Measurements from ENCODE around the gene FGF22. TPM values are rescaled to one million over a fixed set of nuclear protein-coding genes. Genes with fewer than 3 reads are reported as not detected.

Gene FGF22
- total and polyA plus RNA-seq, 2 experiments from 2014 or later, result 0.70 TPM; not detected in 1

DNA sequence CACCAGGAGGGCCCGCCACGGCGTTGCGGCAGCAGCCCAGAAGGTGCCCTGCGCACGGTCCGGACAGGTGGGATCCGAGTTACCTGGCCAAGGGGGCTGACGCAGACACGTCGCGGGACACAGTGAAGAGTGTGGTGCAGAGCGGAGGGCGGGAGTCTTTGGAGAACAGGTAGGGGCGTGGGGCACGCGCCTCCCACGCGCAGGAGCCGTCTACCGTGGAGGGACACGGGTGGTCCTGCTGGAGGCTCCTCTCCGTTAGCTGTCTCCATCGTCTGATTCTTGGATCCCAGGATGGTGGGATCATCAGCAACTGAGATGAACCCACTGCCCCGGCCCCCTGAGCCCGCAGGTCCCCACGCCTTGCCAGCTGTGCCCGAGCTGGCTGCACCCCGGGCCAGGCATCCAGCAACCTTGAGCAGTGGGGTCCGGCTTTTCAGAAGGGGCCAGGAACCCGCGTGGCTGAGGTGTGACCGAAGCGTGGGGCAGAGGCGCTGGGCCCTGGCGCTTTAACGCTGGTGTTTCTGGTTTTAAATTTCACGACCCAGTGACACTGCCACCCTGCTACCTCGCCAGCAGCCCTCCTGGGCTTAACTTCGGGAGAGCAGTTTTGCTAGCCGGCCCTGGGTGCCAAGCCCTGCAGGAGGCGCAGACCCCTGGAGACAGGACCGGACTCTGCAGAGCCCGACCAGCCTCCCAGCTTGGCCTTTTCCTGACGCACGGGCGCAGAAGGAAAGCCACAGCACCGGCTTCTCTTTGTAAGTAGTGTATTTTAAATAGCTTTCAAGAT lies 7.3 kb downstream of the FGF22 start:
- Histone ChIP-seq H3K4me3 (no peak overlapping the region), H3K36me3 (replicated peaks; ENCODE audit: insufficient read depth, low read depth) (no peaks in the 10 kb centered on the region), H3K9me2 (replicated peaks; ENCODE audit: insufficient read depth) (no peaks in the 10 kb centered on the region), H3K27ac (no peak overlapping the region), H3K79me2 (peaks cover 12% of the 10 kb centered on the region), H2AFZ (no peak overlapping the region), H4K20me1 (ENCODE audit: insufficient read depth, poor library complexity, severe bottlenecking) (peaks cover 2% of the 10 kb centered on the region), H3K4me2 (no peak overlapping the region), H3K27me3 (no peaks in the 10 kb centered on the region), H3K9me3 (ENCODE audit: low read depth) (no peaks in the 10 kb centered on the region), H3K4me1 (ENCODE audit: insufficient read depth) (no peaks in the 10 kb centered on the region)
- TF ChIP-seq EZH2phosphoT487 (IDR thresholded peaks at IDR 0.05; ENCODE audit: low read depth, severe bottlenecking, unreplicated experiment), result no peak
- no peak for TF ChIP-seq EZH2 (IDR thresholded peaks at IDR 0.05; ENCODE audit: borderline replicate concordance)
- no peak for TF ChIP-seq CTCF (IDR thresholded peaks at IDR 0.05; ENCODE audit: poor library complexity)
- DNase-seq (ENCODE audit: low spot score), result no peak
- WGBS (ENCODE audit: low lambda C conversion rate, missing lambda C conversion rate), result over 99% methylated on average over 25 of the region's 48 CpGs

GRCh38 chr19:647566-648284 lies 8.0 kb downstream of the FGF22 start:
- H3K9me3 ChIP-seq (ENCODE audit: low read depth), result no peaks in the 10 kb centered on the region
- DNase-seq (ENCODE audit: low spot score), result no peak
- H3K27ac ChIP-seq, result no peak overlapping the region
- no peaks in the 10 kb centered on the region for H3K36me3 ChIP-seq (replicated peaks; ENCODE audit: insufficient read depth, low read depth)
- no peaks in the 10 kb centered on the region for H3K9me2 ChIP-seq (replicated peaks; ENCODE audit: insufficient read depth)
- no peak overlapping the region for H3K4me3 ChIP-seq
- H4K20me1 ChIP-seq (ENCODE audit: insufficient read depth, poor library complexity, severe bottlenecking), result peaks cover 10% of the 10 kb centered on the region
- H3K79me2 ChIP-seq, result peaks cover 19% of the 10 kb centered on the region
- H2AFZ ChIP-seq, result no peak overlapping the region
- 96% methylated on average over 52 of the region's 52 CpGs for WGBS (ENCODE audit: low lambda C conversion rate, missing lambda C conversion rate)
- TF ChIP-seq EZH2phosphoT487 (IDR thresholded peaks at IDR 0.05; ENCODE audit: low read depth, severe bottlenecking, unreplicated experiment) (no peak), EZH2 (IDR thresholded peaks at IDR 0.05; ENCODE audit: borderline replicate concordance) (no peak), CTCF (IDR thresholded peaks at IDR 0.05; ENCODE audit: poor library complexity) (no peak)
- no peak overlapping the region for H3K4me2 ChIP-seq
- H3K27me3 ChIP-seq, result no peaks in the 10 kb centered on the region
- H3K4me1 ChIP-seq (ENCODE audit: insufficient read depth), result no peaks in the 10 kb centered on the region

- no peak overlapping the region for H2AFZ ChIP-seq
- H3K79me2 ChIP-seq, result peaks cover 25% of the 10 kb centered on the region
- 97% methylated on average over 25 of the region's 29 CpGs for WGBS (ENCODE audit: low lambda C conversion rate, missing lambda C conversion rate)
- no peaks in the 10 kb centered on the region for H3K4me1 ChIP-seq (ENCODE audit: insufficient read depth)
- no peaks in the 10 kb centered on the region for H3K9me3 ChIP-seq (ENCODE audit: low read depth)
- H4K20me1 ChIP-seq (ENCODE audit: insufficient read depth, poor library complexity, severe bottlenecking), result peaks cover 16% of the 10 kb centered on the region
- TF ChIP-seq CTCF (IDR thresholded peaks at IDR 0.05; ENCODE audit: poor library complexity), result no peak
- H3K4me3 ChIP-seq, result no peak overlapping the region
- no peaks in the 10 kb centered on the region for H3K27me3 ChIP-seq
- no peak for DNase-seq (ENCODE audit: low spot score)
- H3K9me2 ChIP-seq (replicated peaks; ENCODE audit: insufficient read depth), result no peaks in the 10 kb centered on the region
- no peaks in the 10 kb centered on the region for H3K36me3 ChIP-seq (replicated peaks; ENCODE audit: insufficient read depth, low read depth)
- no peak overlapping the region for H3K4me2 ChIP-seq
- H3K27ac ChIP-seq, result no peak overlapping the region
Observed at GRCh38 chr19:648305-648704, 8.6 kb downstream of the FGF22 start.
